ENCODE results near the gene KRT222.
A peak's percentile ranks its signal among the peaks of the same experiment; 100 is the strongest.

The KRT222 gene

DNA sequence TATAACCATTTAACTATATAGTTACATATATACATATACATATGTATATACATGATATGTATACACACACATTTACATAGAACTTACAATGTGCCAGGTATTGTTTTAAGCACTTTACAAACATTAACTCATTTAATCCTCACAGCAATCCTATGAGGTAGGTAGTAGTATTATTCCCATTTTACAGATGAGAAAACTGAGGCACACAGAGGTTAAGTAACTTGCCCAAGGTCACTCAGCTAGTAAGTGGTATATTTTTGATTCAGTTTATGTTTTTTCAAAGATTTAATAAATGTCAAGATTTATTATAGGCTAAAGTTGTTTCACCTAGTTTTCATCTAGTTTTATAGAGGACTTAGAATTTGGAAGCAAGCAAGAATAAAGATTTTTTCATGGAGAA lies 6.6 kb downstream of the KRT222 start:
- DNase-seq (ENCODE audit: low read depth) = no peak

GRCh38 chr17:40651939-40652338 lies 13.0 kb downstream of the KRT222 start:
- DNase-seq (ENCODE audit: low read depth) = no peak

DNA sequence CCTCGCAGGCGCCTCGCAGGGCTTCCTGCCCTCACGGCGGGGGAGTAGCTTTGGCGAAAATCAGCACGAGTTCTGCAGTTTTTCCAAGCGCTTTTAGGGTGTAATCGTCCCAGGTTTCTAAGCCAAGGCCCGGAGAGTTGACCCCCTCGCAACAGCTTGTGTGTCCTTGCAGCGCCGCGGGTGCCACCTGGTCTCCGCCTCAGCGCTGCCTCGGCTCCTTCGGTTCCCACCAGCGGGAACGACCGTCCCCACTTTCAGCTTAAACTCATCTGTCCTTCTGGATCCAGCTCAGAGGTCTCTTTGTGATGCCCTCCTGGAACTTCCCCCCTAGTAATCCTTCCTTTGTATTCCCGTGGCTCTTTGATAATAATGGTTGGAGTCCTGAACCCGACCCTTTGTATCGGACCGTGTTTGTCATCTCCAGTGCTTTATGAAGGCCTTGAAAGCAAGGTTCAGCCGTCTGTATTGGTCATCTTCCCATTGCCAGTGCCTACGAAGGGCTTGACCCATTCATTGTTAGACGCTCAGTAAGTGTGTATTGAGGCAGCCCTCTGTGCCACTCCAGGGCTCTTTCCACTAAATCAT lies 16.5 kb downstream of the KRT222 start:
- DNase-seq (ENCODE audit: low read depth) = no peak

DNA sequence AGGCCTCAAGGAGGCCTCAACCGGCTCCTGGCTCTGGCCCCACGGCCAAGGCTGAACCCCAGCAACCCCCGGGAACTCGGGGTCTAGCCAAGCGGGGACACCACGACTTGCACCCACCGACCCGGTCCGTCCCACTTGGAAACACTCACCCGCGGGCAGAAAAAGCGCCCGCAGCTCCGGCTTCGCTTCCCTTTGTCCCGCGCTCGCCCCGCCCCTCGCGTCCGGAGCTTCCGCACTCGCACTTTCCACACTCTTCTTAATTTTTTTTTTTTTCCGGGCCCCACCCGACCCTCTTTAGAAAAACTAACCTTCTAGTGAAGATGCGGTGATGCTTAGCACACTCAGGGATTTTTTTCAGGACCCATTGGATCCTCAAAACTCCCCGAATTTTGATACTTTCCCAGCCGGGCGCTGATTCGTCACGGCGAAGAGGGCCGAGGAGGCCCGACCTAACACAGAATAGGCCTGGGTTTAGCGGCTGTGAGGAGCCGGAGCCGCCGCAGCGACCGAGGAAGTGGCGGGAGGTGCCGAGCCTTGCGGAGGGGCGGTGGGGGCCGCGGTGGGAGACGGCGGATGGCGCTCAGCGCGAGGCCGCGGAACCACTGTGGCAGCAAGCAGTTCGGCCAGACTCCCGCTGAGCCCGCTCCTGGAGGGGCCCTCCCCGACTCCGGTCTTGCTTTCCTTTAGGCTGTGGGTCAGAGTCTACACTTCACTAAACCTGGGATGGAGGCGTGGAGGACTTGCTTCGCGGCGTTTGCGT lies 17.2 kb downstream of the KRT222 start, which contains the start of gene SMARCE1:
SMARCE1 (minus strand) TSS at position 195 of the 760 bp plus-strand sequence. CDS start 2,016 bp downstream, outside the sequence.
- peak; percentile 53 for DNase-seq (ENCODE audit: low read depth)

GRCh38 chr17:40646791-40647623 lies 18.0 kb downstream of the KRT222 start:
- peak; percentile 15 for DNase-seq (ENCODE audit: low read depth)

- DNase-seq (ENCODE audit: low read depth) = no peak
These were observed 19.0 kb downstream of the KRT222 start for GRCh38 chr17:40645943-40646342.

DNA sequence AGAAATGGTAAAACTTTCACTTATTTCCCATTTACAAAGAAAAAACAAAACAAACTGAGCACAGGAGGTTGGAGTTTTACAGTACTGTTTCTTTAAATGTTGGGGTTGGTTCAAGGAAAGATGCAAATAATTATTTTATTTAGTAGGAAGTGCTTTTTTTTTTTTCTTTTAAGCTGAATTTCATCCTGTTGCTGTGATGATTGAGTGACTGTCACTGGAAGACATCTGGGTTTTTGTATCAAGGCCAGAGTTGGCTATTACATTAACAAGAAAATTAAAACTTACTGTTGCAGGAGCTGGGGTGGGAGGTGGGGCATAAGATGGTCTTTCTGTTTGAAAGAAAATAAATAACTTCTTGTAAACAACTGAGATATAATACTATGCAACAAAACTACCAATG lies 19.7 kb downstream of the KRT222 start:
- no peak for DNase-seq (ENCODE audit: low read depth)

DNA sequence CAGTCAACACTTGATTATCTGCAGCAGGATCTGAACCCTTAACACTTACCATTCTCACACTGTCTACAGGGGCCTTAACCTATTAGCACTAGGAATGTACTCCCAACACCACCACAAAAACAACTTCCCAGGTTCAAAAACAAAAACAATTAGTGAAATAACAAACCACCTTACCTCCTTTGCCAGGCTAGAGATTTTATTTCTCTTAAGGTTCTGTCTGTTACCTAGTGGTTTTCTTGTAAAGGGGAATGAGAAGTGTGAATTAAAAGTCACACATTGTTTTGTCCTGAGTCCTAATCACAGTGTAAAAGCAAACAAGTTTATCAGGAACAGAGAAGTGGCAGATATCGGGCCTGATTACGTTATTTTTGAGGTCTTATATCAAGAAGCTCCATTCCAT lies 27.0 kb downstream of the KRT222 start:
- no peak for DNase-seq (ENCODE audit: low read depth)

DNA sequence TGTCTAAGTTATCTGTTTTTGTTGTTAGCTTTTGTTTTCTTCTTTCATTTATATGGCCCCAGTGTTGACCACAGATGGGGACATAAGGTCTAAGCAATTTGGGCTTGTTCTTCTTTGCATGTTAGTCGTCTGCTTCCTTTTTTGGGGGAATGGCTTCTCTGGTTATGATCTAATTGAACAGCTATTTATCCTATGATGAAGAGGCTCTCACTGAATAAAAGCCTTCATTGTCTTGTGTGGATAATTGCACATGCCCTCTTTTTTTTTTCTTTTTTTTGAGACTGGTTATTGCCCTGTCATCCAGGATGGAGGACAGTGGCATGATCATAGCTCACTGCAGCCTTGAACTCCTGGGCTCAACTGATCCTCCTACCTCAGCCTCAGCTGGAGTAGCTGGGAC lies 31.1 kb downstream of the KRT222 start:
- no peak for DNase-seq (ENCODE audit: low read depth)

GRCh38 chr17:40632216-40632615 lies 32.8 kb downstream of the KRT222 start:
- no peak for DNase-seq (ENCODE audit: low read depth)

- no peak for DNase-seq (ENCODE audit: low read depth)
These were observed 35.1 kb downstream of the KRT222 start for GRCh38 chr17:40629842-40630241.

DNA sequence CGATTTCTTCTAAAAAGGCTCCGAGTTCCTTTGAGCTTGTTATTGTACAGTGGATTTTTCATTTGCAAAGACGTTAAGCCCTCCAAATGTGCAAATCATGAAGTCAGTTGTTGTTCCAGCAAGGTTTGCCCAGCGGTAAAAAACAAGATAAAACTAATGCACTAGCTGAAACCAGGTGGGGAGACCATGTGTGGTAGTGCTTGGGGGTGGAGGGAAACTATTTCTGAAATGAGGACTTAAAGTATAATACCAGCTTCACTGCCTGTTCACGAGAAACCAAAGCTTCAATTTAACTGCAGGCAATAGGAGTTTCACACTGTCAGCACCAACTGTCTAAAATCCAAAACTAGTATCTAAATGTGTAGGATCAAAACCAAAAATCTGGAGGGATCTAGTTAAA lies 39.7 kb downstream of the KRT222 start:
- no peak for DNase-seq (ENCODE audit: low read depth)

DNA sequence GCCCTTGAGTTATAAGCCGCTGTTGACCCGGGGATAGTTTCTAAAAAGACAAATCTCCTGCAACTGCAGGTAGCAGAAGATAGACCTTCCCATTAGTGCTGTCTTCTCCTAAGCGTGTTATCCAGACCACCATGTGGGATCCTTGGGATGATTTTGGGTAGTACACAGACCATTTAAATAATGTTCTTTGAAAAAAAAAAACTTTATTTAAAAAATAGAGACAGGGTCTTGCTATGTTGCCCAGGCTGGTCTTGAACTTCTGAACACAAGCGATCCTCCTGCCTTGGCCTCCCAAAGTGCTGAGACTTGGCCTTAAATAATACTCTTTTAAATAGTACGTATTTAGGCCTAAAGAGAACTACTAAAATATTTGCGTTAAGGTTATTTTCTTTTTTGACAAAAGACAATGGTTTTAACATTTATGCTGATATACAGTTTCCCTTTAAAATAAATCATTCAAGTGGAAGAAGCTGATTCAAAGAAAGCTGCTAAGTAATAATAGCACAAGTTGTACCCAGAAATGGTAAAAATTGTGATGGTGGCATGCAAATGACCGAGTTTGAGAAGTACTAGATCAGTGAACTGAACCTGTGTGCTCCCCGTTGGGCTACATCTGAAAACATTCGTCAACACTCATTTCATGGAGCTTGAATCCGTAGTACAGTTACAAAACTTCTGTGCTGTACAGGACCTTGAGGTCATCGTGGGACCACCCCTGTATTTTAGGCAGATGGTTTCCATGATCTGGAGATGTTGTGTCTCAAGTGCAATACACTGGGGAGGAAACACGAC lies 41.4 kb downstream of the KRT222 start:
- DNase-seq (ENCODE audit: low read depth) = no peak

GRCh38 chr17:40622509-40622928 lies 42.5 kb downstream of the KRT222 start:
- DNase-seq (ENCODE audit: low read depth) = no peak

DNA sequence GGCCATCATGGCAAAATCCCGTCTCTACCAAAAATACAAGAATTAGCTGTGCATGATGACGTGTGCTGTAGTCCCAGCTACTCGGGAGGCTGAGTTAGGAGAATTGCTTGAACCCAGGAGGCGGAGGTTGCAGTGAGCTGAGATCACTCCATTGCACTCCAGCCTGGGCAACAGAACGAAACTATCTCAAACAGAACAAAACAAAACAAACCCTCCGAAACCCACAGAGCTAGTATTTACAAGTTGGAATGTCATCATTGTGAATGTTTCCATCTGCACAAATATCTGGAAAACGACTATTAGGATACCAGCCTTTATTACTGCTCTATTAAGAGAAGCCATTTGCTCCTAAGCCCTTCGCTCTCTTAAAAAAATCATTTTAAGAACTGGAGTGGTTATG lies 43.4 kb downstream of the KRT222 start:
- DNase-seq (ENCODE audit: low read depth) = no peak

DNA sequence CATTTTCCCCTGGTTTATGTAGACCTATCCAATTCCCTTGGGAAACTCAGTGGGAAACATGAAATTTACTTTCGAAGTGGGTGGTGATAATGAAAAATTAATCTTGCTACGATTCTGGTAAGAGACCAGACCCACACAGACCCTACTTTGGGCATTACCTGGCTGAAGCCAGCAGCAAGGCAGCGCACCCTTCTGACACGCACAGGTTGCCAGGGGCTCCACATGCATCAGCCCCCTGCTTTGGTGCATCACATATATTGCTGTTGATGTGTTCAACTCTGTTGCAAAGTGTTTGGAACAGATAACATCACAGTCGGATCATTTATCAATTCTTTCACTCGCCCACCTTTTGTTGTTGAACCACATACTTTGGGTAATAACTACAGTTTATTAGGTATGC lies 44.0 kb downstream of the KRT222 start:
- no peak for DNase-seq (ENCODE audit: low read depth)

DNA sequence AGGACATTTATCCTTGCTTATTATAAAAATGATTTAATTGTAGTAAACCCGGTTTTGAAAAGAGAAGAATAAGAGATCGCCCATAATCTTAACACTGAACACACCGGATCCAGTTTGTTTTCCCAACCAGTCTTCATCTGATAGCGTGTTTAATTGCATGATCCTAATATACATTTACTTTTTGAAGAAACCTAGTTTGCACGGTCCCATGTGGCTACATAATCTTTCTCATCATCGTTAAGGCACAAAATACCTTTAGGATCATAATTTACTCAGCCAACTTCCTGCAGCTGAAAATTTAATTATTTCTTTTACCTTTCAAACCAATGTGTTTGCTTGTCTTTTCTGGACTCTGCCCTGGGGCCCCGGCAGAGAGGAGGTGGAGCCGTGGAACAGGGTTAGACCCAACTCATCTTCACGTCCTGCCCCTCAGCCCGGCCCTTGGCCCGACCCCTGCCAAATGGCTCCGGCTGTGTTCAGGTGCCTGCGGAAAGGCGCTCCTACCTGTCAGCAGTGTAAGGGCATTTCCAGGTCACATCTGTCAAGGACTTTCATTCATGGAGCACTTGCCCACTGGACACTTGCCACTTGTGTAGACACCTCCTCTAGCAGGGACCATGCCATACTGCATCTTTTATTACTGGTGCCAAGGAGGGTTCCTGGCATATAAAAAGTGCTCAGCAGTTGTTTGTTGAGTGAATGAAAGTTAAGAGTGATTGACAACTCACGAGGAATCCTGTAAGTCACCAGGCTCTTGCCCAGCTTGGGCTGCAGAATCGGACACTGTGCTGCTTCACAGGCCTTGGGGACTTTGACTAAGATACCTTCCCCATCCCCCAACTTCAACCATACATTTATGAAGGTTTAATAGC lies 46.0 kb downstream of the KRT222 start:
- DNase-seq (ENCODE audit: low read depth) = no peak

GRCh38 chr17:40617678-40618240 lies 47.2 kb downstream of the KRT222 start:
- no peak for DNase-seq (ENCODE audit: low read depth)

- no peak for DNase-seq (ENCODE audit: low read depth)
These were observed 48.4 kb downstream of the KRT222 start for GRCh38 chr17:40616592-40616991.

- DNase-seq (ENCODE audit: low read depth) = no peak
These were observed 49.0 kb downstream of the KRT222 start for GRCh38 chr17:40615841-40616476.
